ENCODE results near the gene MPV17L2. TPM values are rescaled to one million over a fixed set of nuclear protein-coding genes. Genes with fewer than 3 reads are reported as not detected.
A peak's percentile ranks its signal among the peaks of the same experiment; 100 is the strongest.

Gene MPV17L2
- total and polyA plus RNA-seq, 10 of the 15 experiments (the other 5 are each of a cell fraction or from before 2014, with no cell fraction given) = 5.1 to 57.2 (median 22.9) TPM

DNA sequence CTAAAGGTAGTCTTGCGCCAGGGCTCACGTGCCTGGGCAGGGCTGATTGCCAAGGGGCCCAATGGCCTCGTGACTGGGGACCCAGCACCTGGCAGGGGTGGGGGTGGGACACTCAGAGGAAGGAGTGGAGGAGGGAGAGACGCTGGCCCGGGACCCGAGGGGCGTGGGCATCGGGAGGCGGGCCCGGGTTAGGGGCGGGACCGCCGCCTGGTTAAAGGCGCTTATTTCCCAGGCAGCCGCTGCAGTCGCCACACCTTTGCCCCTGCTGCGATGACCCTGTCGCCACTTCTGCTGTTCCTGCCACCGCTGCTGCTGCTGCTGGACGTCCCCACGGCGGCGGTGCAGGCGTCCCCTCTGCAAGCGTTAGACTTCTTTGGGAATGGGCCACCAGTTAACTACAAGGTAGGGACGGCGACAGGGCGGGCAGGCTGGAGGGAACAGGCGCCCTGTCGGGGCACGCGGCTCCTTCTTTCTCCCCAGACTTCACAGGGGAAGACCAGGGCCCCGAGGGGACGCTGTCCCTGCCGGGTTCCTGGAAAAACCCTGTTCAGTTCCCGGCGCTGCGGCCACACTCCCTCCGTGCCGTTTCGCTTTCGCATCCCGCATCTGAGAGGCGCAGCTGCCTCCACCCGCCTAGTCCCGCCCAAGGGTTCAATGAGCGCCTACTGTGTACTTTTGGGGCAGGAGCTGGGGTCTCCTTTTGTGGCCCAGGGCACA is 19.3 kb upstream of the MPV17L2 start, which contains the start of gene IFI30 (continued):
- TF ChIP-seq, protein P1, sequence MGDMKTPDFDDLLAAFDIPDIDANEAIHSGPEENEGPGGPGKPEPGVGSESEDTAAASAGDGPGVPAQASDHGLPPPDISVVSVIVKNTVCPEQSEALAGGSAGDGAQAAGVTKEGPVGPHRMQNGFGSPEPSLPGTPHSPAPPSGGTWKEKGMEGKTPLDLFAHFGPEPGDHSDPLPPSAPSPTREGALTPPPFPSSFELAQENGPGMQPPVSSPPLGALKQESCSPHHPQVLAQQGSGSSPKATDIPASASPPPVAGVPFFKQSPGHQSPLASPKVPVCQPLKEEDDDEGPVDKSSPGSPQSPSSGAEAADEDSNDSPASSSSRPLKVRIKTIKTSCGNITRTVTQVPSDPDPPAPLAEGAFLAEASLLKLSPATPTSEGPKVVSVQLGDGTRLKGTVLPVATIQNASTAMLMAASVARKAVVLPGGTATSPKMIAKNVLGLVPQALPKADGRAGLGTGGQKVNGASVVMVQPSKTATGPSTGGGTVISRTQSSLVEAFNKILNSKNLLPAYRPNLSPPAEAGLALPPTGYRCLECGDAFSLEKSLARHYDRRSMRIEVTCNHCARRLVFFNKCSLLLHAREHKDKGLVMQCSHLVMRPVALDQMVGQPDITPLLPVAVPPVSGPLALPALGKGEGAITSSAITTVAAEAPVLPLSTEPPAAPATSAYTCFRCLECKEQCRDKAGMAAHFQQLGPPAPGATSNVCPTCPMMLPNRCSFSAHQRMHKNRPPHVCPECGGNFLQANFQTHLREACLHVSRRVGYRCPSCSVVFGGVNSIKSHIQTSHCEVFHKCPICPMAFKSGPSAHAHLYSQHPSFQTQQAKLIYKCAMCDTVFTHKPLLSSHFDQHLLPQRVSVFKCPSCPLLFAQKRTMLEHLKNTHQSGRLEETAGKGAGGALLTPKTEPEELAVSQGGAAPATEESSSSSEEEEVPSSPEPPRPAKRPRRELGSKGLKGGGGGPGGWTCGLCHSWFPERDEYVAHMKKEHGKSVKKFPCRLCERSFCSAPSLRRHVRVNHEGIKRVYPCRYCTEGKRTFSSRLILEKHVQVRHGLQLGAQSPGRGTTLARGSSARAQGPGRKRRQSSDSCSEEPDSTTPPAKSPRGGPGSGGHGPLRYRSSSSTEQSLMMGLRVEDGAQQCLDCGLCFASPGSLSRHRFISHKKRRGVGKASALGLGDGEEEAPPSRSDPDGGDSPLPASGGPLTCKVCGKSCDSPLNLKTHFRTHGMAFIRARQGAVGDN (IDR thresholded peaks at IDR 0.05) = peak; percentile 98
- peak; percentile 55; the same call in 1 of the 2 replicates for TF ChIP-seq EED (IDR thresholded peaks at IDR 0.05; ENCODE audit: low read depth)
- TF ChIP-seq ATF7 (IDR thresholded peaks at IDR 0.05; ENCODE audit: low read depth) = no peak
- TF ChIP-seq REST (IDR thresholded peaks at IDR 0.05; ENCODE audit: low read depth, low read length) = no peak
- TF ChIP-seq TCF7 (IDR thresholded peaks at IDR 0.05; ENCODE audit: borderline replicate concordance) = no peak
- peak; percentile 19; the same call in 1 of the 2 replicates for TF ChIP-seq STAT3 (IDR thresholded peaks at IDR 0.05; ENCODE audit: low read depth, low read length)
- no peak for TF ChIP-seq NRF1 (conservative IDR thresholded peaks at IDR 0.05; ENCODE audit: low read depth, low read length)
- no peak for TF ChIP-seq ZZZ3 (IDR thresholded peaks at IDR 0.05; ENCODE audit: control insufficient read depth, insufficient read length, low read depth)
- 0 out of 2 replicates have a peak, but pooled peaks have one; percentile 8 for TF ChIP-seq TBL1XR1 (IDR thresholded peaks at IDR 0.05; ENCODE audit: low read depth, low read length)
- no peak for TF ChIP-seq SMAD1 (IDR thresholded peaks at IDR 0.05; ENCODE audit: low read depth, partially characterized antibody)
- no peak for TF ChIP-seq ZNF622 (IDR thresholded peaks at IDR 0.05)
- no peak for TF ChIP-seq HSF1 (IDR thresholded peaks at IDR 0.05; ENCODE audit: low read depth, low read length)
- TF ChIP-seq EP300 (IDR thresholded peaks at IDR 0.05; ENCODE audit: borderline replicate concordance in 1 of 2, control insufficient read depth in 1 of 2, low read depth in 2 of 2, low read length in 2 of 2) = peak in 1 of 2 experiments; percentile 67; a peak in 1 of 4 replicates
- 0 out of 2 replicates have a peak, but pooled peaks have one; percentile 89 for TF ChIP-seq HDGF (IDR thresholded peaks at IDR 0.05)
- TF ChIP-seq, protein P2, sequence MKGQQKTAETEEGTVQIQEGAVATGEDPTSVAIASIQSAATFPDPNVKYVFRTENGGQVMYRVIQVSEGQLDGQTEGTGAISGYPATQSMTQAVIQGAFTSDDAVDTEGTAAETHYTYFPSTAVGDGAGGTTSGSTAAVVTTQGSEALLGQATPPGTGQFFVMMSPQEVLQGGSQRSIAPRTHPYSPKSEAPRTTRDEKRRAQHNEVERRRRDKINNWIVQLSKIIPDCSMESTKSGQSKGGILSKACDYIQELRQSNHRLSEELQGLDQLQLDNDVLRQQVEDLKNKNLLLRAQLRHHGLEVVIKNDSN (IDR thresholded peaks at IDR 0.05; ENCODE audit: borderline replicate concordance, extremely low read length, insufficient read depth, low read depth, low read length) = peak; percentile 86
- TF ChIP-seq ZNF207 (IDR thresholded peaks at IDR 0.05; ENCODE audit: borderline replicate concordance) = no peak
- TF ChIP-seq ZSCAN29 (IDR thresholded peaks at IDR 0.05) = no peak
- TF ChIP-seq BACH1 (IDR thresholded peaks at IDR 0.05; ENCODE audit: borderline replicate concordance) = peak; percentile 20; the same call in 1 of the 2 replicates
- peak; percentile 42 for TF ChIP-seq SIN3A (IDR thresholded peaks at IDR 0.05; ENCODE audit: low read depth, low read length)
- peak; percentile 7 for TF ChIP-seq RELA (IDR thresholded peaks at IDR 0.05; ENCODE audit: borderline replicate concordance, partially characterized antibody)

All from GM12878 (cell line).